ENCODE results near the gene HOXC11.

- TF ChIP-seq POLR2A (IDR thresholded peaks at IDR 0.05) (no peak), CTCF (IDR thresholded peaks at IDR 0.05) (no peak), POLR2AphosphoS5 (IDR thresholded peaks at IDR 0.05) (no peak), EP300 (IDR thresholded peaks at IDR 0.05) (no peak)
Measured at GRCh38 chr12:53924521-53925405, 48.2 kb upstream of the HOXC11 start.

Data from gastroesophageal sphincter (tissue), 3 donors.